Hindlimb muscle (tissue), 1 donor: ENCODE measurements around the gene PLPPR4. TPM values are rescaled to one million over a fixed set of nuclear protein-coding genes. Genes with fewer than 3 reads are reported as not detected.

ENCODE experiments used
- DNase-seq: peaks from one replicate; pipeline ENCODE4 v3.0.0-alpha.2; 2013
- polyA plus RNA-seq: library from polyadenylated mRNA; unstranded; fragments of 120-200 nt; gene quantifications from one replicate; pipeline ENCODE4 v1.2.1, GENCODE V29; 2013; ENCODE audit not compliant: insufficient read length

PLPPR4 gene
- polyA plus RNA-seq, 1 donor: 8.8 TPM

DNA sequence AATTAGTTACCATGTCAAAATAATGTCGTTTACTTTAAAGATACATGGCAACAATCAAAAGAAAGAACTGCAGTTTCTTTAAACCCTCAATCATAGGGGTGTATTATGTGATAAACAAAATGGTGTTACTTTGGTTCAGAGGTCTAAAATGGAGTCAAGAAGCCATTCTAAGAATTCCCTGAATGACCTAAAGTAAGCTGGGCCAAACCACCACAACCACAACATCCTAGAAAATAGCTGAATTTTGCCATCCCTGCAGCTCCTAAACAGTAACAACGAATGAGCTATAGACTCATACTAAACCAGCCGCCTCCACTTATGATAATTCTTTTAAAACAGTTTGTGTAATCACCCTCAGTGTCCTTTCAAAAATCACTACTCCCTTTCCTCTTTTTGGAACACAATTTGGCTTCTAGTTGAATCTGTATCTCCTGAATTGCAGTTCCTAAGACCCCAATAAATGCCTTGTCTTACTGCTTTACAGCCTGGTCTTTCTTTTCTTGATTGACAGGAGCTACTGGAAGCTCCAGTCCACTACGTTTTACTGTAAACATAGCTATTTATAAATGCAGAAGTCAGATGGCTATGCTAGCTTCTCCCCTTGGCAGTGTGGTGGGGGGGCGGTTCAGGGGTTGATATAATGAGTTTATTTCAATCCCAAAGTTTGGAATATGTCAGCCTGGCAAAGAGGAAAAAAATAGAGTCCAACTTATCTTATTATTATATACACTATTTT is 84.3 kb downstream of the PLPPR4 start:
- DNase-seq: no peak

DNA sequence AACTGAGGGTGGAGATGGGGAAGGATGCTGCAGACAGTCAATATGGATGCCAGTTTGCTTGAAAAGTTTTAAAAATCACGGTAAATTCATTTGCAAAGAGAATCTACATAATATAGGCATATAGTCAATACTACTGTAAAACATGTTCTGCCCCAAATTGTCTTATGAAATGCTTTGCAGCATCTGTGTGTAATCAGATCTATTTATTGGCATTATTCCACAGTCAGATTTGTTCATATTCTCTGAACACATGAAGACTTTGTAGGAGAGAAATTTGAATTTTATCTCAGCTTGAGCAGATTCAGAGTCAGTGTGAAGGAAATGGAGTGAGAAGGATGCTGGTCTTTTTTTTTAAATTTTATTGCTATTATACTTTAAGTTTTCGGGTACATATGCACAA is 88.5 kb downstream of the PLPPR4 start:
- peak; percentile 15 for DNase-seq

DNA sequence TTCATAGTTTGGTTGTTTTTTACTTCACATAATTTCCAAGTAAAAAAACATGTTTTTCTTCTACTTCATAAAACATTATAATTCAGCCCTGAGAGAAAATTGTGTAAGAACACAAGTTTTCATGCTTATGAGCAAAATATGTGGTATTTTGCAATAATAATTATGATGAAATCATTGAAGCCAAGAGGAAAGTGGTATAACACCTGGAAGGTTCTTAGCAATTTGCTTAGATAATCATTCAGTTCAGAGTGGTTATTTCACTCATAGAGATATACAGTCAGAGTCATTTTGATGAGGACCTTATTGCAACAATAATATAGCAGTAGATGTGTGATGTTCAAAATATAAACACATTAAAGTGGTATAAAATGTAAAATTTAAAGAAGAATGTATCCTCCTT is 94.5 kb downstream of the PLPPR4 start:
- no peak for DNase-seq
